PC-3 (cell line): ENCODE results near the gene KRTAP20-2. TPM values are rescaled to one million over a fixed set of nuclear protein-coding genes. Genes with fewer than 3 reads are reported as not detected.
A peak's percentile ranks its signal among the peaks of the same experiment; 100 is the strongest.

Experiments
- ATAC-seq: fragments of 200-7000 bp; cut with Tn5 transposase; 2 replicates; pipeline ENCODE4 v1.9.1; 2020; ENCODE audit warnings: mild to moderate bottlenecking, moderate library complexity
- BruUV-seq: library from RNA; stranded (reverse); fragments of 400-500 nt; replicated peaks from 2 replicates; lab custom pipeline; 2021; lab: Mats Ljungman, UMichigan
- CTCF ChIA-PET: fragments of 300-600 bp; sonication (Branson Sonifier 250); formaldehyde crosslinking; loops from one replicate; lab custom pipeline; 2022; ENCODE audit warnings: antibody characterized with exemption; lab: Charles Lee
- POLR2A ChIA-PET: fragments of 300-600 bp; sonication (Branson Sonifier 250); formaldehyde crosslinking; loops from one replicate; lab custom pipeline; 2022; ENCODE audit warnings: antibody characterized with exemption; ENCODE audit not compliant: unreplicated experiment; lab: Charles Lee
- DNase-seq: peaks from one replicate; pipeline ENCODE4 v3.0.0-alpha.2; 2015
- H2AFZ ChIP-seq: fragments of 300-600 bp; sonication (generic); 2 replicates; pipeline ENCODE4 v1.6.0; 2016; ENCODE audit warnings: antibody characterized with exemption, low read length
- H3F3A ChIP-seq: fragments of 300-600 bp; sonication (generic); one replicate; pipeline ENCODE4 v1.6.0; 2017; ENCODE audit warnings: antibody characterized with exemption, low read length, control low read depth, mild to moderate bottlenecking; ENCODE audit not compliant: unreplicated experiment
- H3K27ac ChIP-seq: fragments of 300-600 bp; sonication (generic); 2 replicates; pipeline ENCODE4 v1.5.1; 2016; ENCODE audit warnings: mild to moderate bottlenecking, low read length
- H3K27me3 ChIP-seq: fragments of 300-600 bp; sonication (generic); 2 replicates; pipeline ENCODE4 v1.6.1; 2016; ENCODE audit warnings: low read length, mixed read lengths
- H3K36me3 ChIP-seq: fragments of 300-600 bp; sonication (generic); 2 replicates; pipeline ENCODE4 v1.6.1; 2016; ENCODE audit warnings: low read depth, mixed run types, low read length, mixed read lengths
- H3K4me1 ChIP-seq: fragments of 300-600 bp; sonication (generic); 2 replicates; pipeline ENCODE4 v1.5.1; 2016; ENCODE audit warnings: low read length; ENCODE audit not compliant: insufficient read depth
- H3K4me2 ChIP-seq: fragments of 300-600 bp; sonication (generic); 2 replicates; pipeline ENCODE4 v1.6.0; 2016; ENCODE audit warnings: low read length
- H3K4me3 ChIP-seq: fragments of 300-600 bp; sonication (generic); 2 replicates; pipeline ENCODE4 v1.5.1; 2016; ENCODE audit warnings: mild to moderate bottlenecking, low read length, mixed read lengths
- H3K79me2 ChIP-seq: fragments of 300-600 bp; sonication (generic); 2 replicates; pipeline ENCODE4 v1.6.1; 2017; ENCODE audit warnings: low read length, mixed read lengths
- H3K9ac ChIP-seq: fragments of 300-600 bp; sonication (generic); 2 replicates; pipeline ENCODE4 v1.6.0; 2016; ENCODE audit warnings: mild to moderate bottlenecking, low read length
- H3K9me2 ChIP-seq: fragments of 300-600 bp; sonication (generic); replicated peaks from 2 replicates; pipeline ENCODE4 v1.6.1; 2016; ENCODE audit warnings: mixed run types, low read length, mixed read lengths
- H3K9me3 ChIP-seq: fragments of 300-600 bp; sonication (generic); 2 replicates; pipeline ENCODE4 v1.6.1; 2016; ENCODE audit warnings: low read length, mixed read lengths
- H4K20me1 ChIP-seq: fragments of 300-600 bp; sonication (generic); 2 replicates; pipeline ENCODE4 v1.6.1; 2016; ENCODE audit warnings: low read length, mixed read lengths
- EZH2 ChIP-seq: fragments of 300-600 bp; sonication (generic); IDR thresholded peaks from one replicate; pipeline ENCODE4 v1.6.1; 2017; ENCODE audit warnings: antibody characterized with exemption, mild to moderate bottlenecking, low read length; ENCODE audit not compliant: unreplicated experiment
- EZH2phosphoT487 ChIP-seq: fragments of 300-600 bp; sonication (generic); IDR thresholded peaks from 2 replicates; pipeline ENCODE4 v1.6.1; 2018; ENCODE audit warnings: mild to moderate bottlenecking, antibody characterized with exemption, low read length, borderline replicate concordance
- intact Hi-C: fragments of 100-400 bp; cut with micrococcal nuclease; formaldehyde crosslinking; loops from 2 replicates; pipeline ENCODE4 v1.9.0; 2023
- total RNA-seq: library from RNA; depleted of rRNA; stranded (reverse); fragments of >200 nt; gene quantifications from 2 replicates; pipeline ENCODE4 v1.2.3, GENCODE V29; 2014
- TF ChIP-seq, protein P1 (sequence below): fragments of 300-600 bp; sonication (generic); conservative IDR thresholded peaks from 2 replicates; pipeline ENCODE4 v1.5.1; 2017; ENCODE audit warnings: antibody characterized with exemption, low read depth, mild to moderate bottlenecking, low read length

The KRTAP20-2 gene
- total RNA-seq, 1 experiment from 2014 or later, result 0.51 TPM

DNA sequence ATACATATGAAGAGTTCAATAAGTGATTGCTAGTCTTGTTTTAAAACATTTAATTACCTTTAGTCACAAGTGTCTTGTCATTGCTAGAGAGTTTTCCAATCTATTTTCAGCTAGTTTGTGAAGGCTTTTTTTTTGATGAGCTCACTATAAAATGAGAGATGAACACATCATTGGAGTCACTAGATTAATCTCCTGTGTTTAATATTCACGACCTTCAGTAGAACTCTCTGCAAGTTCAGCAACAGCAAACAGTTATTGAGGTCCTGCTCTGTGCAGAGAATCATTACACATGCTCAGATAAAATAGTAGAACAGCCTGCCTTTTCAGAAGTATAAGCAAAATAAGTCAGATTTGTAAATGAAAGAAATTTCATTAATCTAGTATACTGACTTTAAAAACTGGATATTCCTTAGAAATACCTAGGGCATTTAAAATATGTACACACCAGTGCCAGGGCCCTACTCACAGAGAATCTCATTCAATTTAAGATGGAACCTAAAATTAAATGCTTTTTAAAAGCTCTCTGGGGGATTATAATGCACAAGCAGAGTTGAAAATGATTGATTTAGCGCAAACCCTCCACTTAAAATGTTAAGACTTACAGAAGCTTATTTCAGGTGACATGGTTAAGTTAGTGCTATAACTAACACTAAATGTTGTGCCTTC is 38.1 kb downstream of the KRTAP20-2 start:
- ChIA-PET POLR2A (interaction anchor here (0.6 kb wide), 1 partner anchor 23 kb away, joined by 8 read pairs; no protein-coding TSS in a partner anchor), CTCF (no interaction called here)
- H3K4me1 ChIP-seq, result no peaks in the 10 kb centered on the region
- no peaks in the 10 kb centered on the region for H3K36me3 ChIP-seq
- H3K79me2 ChIP-seq, result no peaks in the 10 kb centered on the region
- H3K9me3 ChIP-seq, result no peaks in the 10 kb centered on the region
- H2AFZ ChIP-seq, result no peak overlapping the region
- no peaks in the 10 kb centered on the region for H3K27me3 ChIP-seq
- ATAC-seq, result no peak
- no peak overlapping the region for H3K4me3 ChIP-seq
- no TSS peak for BruUV-seq
- no peaks in the 10 kb centered on the region for H3K9me2 ChIP-seq
- intact Hi-C loops, result no loop called here
- H3K9ac ChIP-seq, result no peak overlapping the region
- H3K4me2 ChIP-seq, result no peak overlapping the region
- DNase-seq, result no peak
- TF ChIP-seq, protein P1, sequence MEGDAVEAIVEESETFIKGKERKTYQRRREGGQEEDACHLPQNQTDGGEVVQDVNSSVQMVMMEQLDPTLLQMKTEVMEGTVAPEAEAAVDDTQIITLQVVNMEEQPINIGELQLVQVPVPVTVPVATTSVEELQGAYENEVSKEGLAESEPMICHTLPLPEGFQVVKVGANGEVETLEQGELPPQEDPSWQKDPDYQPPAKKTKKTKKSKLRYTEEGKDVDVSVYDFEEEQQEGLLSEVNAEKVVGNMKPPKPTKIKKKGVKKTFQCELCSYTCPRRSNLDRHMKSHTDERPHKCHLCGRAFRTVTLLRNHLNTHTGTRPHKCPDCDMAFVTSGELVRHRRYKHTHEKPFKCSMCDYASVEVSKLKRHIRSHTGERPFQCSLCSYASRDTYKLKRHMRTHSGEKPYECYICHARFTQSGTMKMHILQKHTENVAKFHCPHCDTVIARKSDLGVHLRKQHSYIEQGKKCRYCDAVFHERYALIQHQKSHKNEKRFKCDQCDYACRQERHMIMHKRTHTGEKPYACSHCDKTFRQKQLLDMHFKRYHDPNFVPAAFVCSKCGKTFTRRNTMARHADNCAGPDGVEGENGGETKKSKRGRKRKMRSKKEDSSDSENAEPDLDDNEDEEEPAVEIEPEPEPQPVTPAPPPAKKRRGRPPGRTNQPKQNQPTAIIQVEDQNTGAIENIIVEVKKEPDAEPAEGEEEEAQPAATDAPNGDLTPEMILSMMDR, result no peak
- TF ChIP-seq EZH2 (no peak), EZH2phosphoT487 (no peak)
- H3K27ac ChIP-seq, result no peak overlapping the region
- H4K20me1 ChIP-seq, result no peaks in the 10 kb centered on the region
- H3F3A ChIP-seq, result no peaks in the 10 kb centered on the region

DNA sequence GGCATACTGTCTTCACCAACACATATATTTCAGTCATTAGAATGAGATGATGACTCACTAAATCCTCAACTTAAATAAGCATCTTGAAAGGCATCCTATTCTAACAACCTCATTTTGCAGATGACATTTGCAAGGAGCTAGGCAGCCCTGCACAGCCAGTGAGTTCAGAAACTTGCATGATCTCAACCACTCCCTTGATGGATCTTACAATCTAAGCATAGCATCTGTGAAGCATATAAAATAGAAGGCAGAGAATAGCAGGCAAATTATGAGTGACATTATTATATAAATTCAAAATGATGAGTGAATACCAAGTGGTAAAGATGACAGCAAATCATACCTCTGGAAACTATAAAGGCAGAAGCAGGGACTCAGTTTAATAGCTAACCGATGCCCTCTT is 39.3 kb downstream of the KRTAP20-2 start:
- DNase-seq, result no peak
- H3K79me2 ChIP-seq, result no peaks in the 10 kb centered on the region
- ChIA-PET CTCF (no interaction called here), POLR2A (no interaction called here)
- no peaks in the 10 kb centered on the region for H3K9me3 ChIP-seq
- no peaks in the 10 kb centered on the region for H4K20me1 ChIP-seq
- TF ChIP-seq EZH2phosphoT487, result no peak
- TF ChIP-seq EZH2, result no peak
- TF ChIP-seq, protein P1, result no peak
- H3F3A ChIP-seq, result no peaks in the 10 kb centered on the region
- H3K4me2 ChIP-seq, result no peak overlapping the region
- H3K9me2 ChIP-seq, result 0 out of 2 replicates have a peak, but pooled peaks cover 5% of the 10 kb centered on the region
- H2AFZ ChIP-seq, result no peak overlapping the region
- no peaks in the 10 kb centered on the region for H3K36me3 ChIP-seq
- H3K27me3 ChIP-seq, result no peaks in the 10 kb centered on the region
- H3K4me3 ChIP-seq, result no peak overlapping the region
- H3K4me1 ChIP-seq, result no peaks in the 10 kb centered on the region
- no TSS peak for BruUV-seq
- intact Hi-C loops, result no loop called here
- H3K27ac ChIP-seq, result no peak overlapping the region
- peak; percentile 83 for ATAC-seq
- H3K9ac ChIP-seq, result no peak overlapping the region

DNA sequence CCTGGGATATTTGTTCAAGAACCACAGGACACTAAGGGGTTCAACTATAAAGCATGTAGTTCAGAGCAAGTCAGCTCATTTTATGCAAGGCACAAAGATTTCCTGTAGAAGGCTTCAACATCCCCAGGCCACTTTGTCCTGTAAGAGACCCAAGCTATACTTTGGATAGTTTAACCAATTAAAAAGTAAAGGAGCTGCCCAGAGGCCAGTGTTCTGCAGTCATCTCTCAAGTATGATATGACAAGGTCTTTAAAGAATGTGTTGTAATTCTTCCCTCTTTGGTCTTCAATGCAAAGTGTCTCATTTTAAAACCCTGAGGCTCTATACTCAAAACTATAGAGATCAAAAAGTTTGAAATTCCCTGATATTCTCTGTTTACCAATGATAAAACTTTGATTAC is 41.7 kb downstream of the KRTAP20-2 start:
- H3K9ac ChIP-seq, result no peak overlapping the region
- no peaks in the 10 kb centered on the region for H4K20me1 ChIP-seq
- H3K9me3 ChIP-seq, result no peaks in the 10 kb centered on the region
- CTCF ChIA-PET, result no interaction called here
- TF ChIP-seq, protein P1, result no peak
- no peak for TF ChIP-seq EZH2
- no peak for TF ChIP-seq EZH2phosphoT487
- no peak overlapping the region for H3K27ac ChIP-seq
- 0 out of 2 replicates have a peak, but pooled peaks cover 5% of the 10 kb centered on the region for H3K9me2 ChIP-seq
- no peaks in the 10 kb centered on the region for H3K79me2 ChIP-seq
- H3K27me3 ChIP-seq, result no peaks in the 10 kb centered on the region
- BruUV-seq, result no TSS peak
- H3K36me3 ChIP-seq, result no peaks in the 10 kb centered on the region
- no peaks in the 10 kb centered on the region for H3F3A ChIP-seq
- no peaks in the 10 kb centered on the region for H3K4me1 ChIP-seq
- ATAC-seq (peak; percentile 27), DNase-seq (peak; percentile 49)
- intact Hi-C loops, result no loop called here
- H3K4me3 ChIP-seq, result no peak overlapping the region
- POLR2A ChIA-PET, result no interaction called here
- H2AFZ ChIP-seq, result no peak overlapping the region
- H3K4me2 ChIP-seq, result no peak overlapping the region
